Panc1 (cell line): ENCODE data around the gene KRT38. TPM values are rescaled to one million over a fixed set of nuclear protein-coding genes. Genes with fewer than 3 reads are reported as not detected.

Experiments used
- ATAC-seq: fragments of 200-7000 bp; cut with Tn5 transposase; 2 replicates; pipeline ENCODE4 v1.9.1; 2020; ENCODE audit warnings: mild to moderate bottlenecking, moderate library complexity
- BruUV-seq: library from RNA; stranded (reverse); fragments of 400-500 nt; replicated peaks from 2 replicates; lab custom pipeline; 2021; lab: Mats Ljungman, UMichigan
- CTCF ChIA-PET: fragments of 300-600 bp; sonication (Branson Sonifier 250); formaldehyde crosslinking; loops from one replicate; lab custom pipeline; 2022; ENCODE audit warnings: antibody characterized with exemption; lab: Charles Lee
- POLR2A ChIA-PET: fragments of 300-600 bp; sonication (Branson Sonifier 250); formaldehyde crosslinking; loops from one replicate; lab custom pipeline; 2022; ENCODE audit warnings: antibody characterized with exemption; lab: Charles Lee
- DNase-seq: peaks from one replicate; pipeline ENCODE4 v3.0.0-alpha.2; 2010; ENCODE audit warnings: low read depth, low spot score
- H3K27ac ChIP-seq: 2 replicates; pipeline ENCODE4 v1.5.1; 2011; ENCODE audit warnings: mild to moderate bottlenecking, low read length, inconsistent platforms
- H3K27me3 ChIP-seq: fragments of 200-500 bp; sonication (Bioruptor generic); 2 replicates; pipeline ENCODE4 v1.6.0; 2014; ENCODE audit warnings: low read length, inconsistent platforms; ENCODE audit not compliant: control insufficient read depth, insufficient read depth
- H3K36me3 ChIP-seq: fragments of 200-500 bp; sonication (Bioruptor generic); 2 replicates; pipeline ENCODE4 v1.5.1; 2014; ENCODE audit warnings: inconsistent platforms, mild to moderate bottlenecking, low read length, moderate library complexity; ENCODE audit not compliant: control insufficient read depth, insufficient read depth
- H3K4me1 ChIP-seq: 2 replicates; pipeline ENCODE4 v1.5.1; 2011; ENCODE audit warnings: inconsistent platforms, mild to moderate bottlenecking, low read length, moderate library complexity; ENCODE audit not compliant: control insufficient read depth, insufficient read depth
- H3K4me3 ChIP-seq, 2 experiments: 2 replicates each; pipeline ENCODE4 v1.5.1; 2011 to 2012; ENCODE audit warnings: low read depth in 2 of 2, low read length in 2 of 2, mild to moderate bottlenecking in 2 of 2, inconsistent platforms in 1 of 2, moderate library complexity in 1 of 2
- H3K9me3 ChIP-seq: fragments of 200-500 bp; sonication (Bioruptor generic); 2 replicates; pipeline ENCODE4 v1.5.1; 2014; ENCODE audit warnings: low read depth, mild to moderate bottlenecking, inconsistent platforms, low read length, moderate library complexity; ENCODE audit not compliant: control insufficient read depth, insufficient read depth
- CTCF ChIP-seq: fragments of 450-650 bp; IDR thresholded peaks from 2 replicates; pipeline ENCODE4 v1.5.1; 2017; ENCODE audit warnings: mild to moderate bottlenecking
- POLR2AphosphoS5 ChIP-seq: IDR thresholded peaks from 2 replicates; pipeline ENCODE4 v1.6.1; 2012; ENCODE audit warnings: mild to moderate bottlenecking, low read depth, low read length, moderate library complexity
- REST ChIP-seq, 2 experiments: IDR thresholded peaks; 2 replicates each; pipeline ENCODE4 v1.6.1; 2011 to 2012; ENCODE audit warnings: low read depth in 2 of 2, control low read depth in 1 of 2, low read length in 1 of 2, mild to moderate bottlenecking in 1 of 2, moderate library complexity in 1 of 2; ENCODE audit not compliant: insufficient read depth in 1 of 2
- SIN3A ChIP-seq: IDR thresholded peaks from 2 replicates; pipeline ENCODE4 v1.6.1; 2012; ENCODE audit warnings: low read depth, mild to moderate bottlenecking, low read length, moderate library complexity, borderline replicate concordance; ENCODE audit not compliant: insufficient read depth
- TCF7L2 ChIP-seq: IDR thresholded peaks from 2 replicates; pipeline ENCODE4 v1.6.1; 2011; ENCODE audit warnings: mild to moderate bottlenecking, low read depth, low read length, inconsistent platforms
- in situ Hi-C: cut with HindIII; loops from 2 replicates; pipeline ENCODE4 v1.10.0; 2016; ENCODE audit warnings: low sequenced_read_pairs, low pct_unique_long_range_greater_than_20kb
- intact Hi-C: fragments of 100-400 bp; cut with micrococcal nuclease; formaldehyde crosslinking; loops from one replicate; pipeline ENCODE4 v1.10.0; 2022; ENCODE audit not compliant: unreplicated experiment
- total RNA-seq: library from RNA; stranded (reverse); gene quantifications from one replicate; pipeline ENCODE4 v1.2.1, GENCODE V29; 2021; ENCODE audit not compliant: unreplicated experiment

The KRT38 gene
- total RNA-seq, 1 experiment from 2014 or later = not detected

- ATAC-seq = no peak
- peaks cover 13% of the 10 kb centered on the region; the same call in 1 of the 2 replicates for H3K4me1 ChIP-seq
- no peak for DNase-seq
- in situ Hi-C loops = no loop called here
- H3K27ac ChIP-seq = no peak overlapping the region
- no peaks in the 10 kb centered on the region for H3K27me3 ChIP-seq
- POLR2A ChIA-PET = no interaction called here
- BruUV-seq = no TSS peak
- intact Hi-C loops = loop anchor here (5.0 kb wide), 1 partner anchor 378 kb away; the partner anchor contains the start of gene KRTAP4-16
- H3K4me3 ChIP-seq = no peak overlapping the region
- CTCF ChIA-PET = interaction anchor here (0.5 kb wide), 1 partner anchor 151 kb away, joined by 3 read pairs; no protein-coding TSS in a partner anchor
- H3K9me3 ChIP-seq = no peaks in the 10 kb centered on the region
- H3K36me3 ChIP-seq = no peaks in the 10 kb centered on the region
- TF ChIP-seq TCF7L2 = no peak
- TF ChIP-seq CTCF = no peak
- no peak for TF ChIP-seq POLR2AphosphoS5
- no peak for TF ChIP-seq REST (IDR thresholded peaks at IDR 0.05; ENCODE audit: insufficient read depth in 1 of 2, low read depth in 2 of 2, low read length in 1 of 2)
- TF ChIP-seq SIN3A = no peak
Observed at GRCh38 chr17:41480581-41480980, 39.8 kb upstream of the KRT38 start.

- Histone ChIP-seq H3K36me3 (no peaks in the 10 kb centered on the region), H3K4me3 (no peak overlapping the region), H3K4me1 (peaks cover 13% of the 10 kb centered on the region; the same call in 1 of the 2 replicates), H3K27ac (no peak overlapping the region), H3K9me3 (no peaks in the 10 kb centered on the region), H3K27me3 (no peaks in the 10 kb centered on the region)
- BruUV-seq = no TSS peak
- CTCF ChIA-PET = interaction anchor here (0.5 kb wide), 1 partner anchor 150 kb away, joined by 3 read pairs; no protein-coding TSS in a partner anchor
- TF ChIP-seq POLR2AphosphoS5 = no peak
- TF ChIP-seq CTCF = no peak
- no peak for TF ChIP-seq REST (IDR thresholded peaks at IDR 0.05; ENCODE audit: insufficient read depth in 1 of 2, low read depth in 2 of 2, low read length in 1 of 2)
- no peak for TF ChIP-seq SIN3A
- no peak for TF ChIP-seq TCF7L2
- DNase-seq (no peak), ATAC-seq (no peak)
- intact Hi-C loops (loop anchor here (5.0 kb wide), 1 partner anchor 378 kb away; the partner anchor contains the start of gene KRTAP4-16), in situ Hi-C loops (no loop called here)
- POLR2A ChIA-PET = no interaction called here
Observed at GRCh38 chr17:41480136-41480535, 39.4 kb upstream of the KRT38 start.
